ENCODE data around the gene SLCO2A1.

Gene SLCO2A1

GRCh38 chr3:133958071-133958805, 71.5 kb downstream of the SLCO2A1 start:
- Histone ChIP-seq H3K4me1 (ENCODE audit: control insufficient read depth, insufficient read depth, low read length, poor library complexity, severe bottlenecking) (no peaks in the 10 kb centered on the region), H3K4me3 (ENCODE audit: insufficient read depth, low read depth, low read length, poor library complexity, severe bottlenecking) (no peak overlapping the region), H3K36me3 (ENCODE audit: control insufficient read depth, insufficient read depth, low read length) (no peaks in the 10 kb centered on the region), H3K9me3 (ENCODE audit: control insufficient read depth, low read length) (no peaks in the 10 kb centered on the region), H3K27ac (ENCODE audit: insufficient read depth, low read length, poor library complexity, severe bottlenecking) (no peak overlapping the region), H3K27me3 (replicated peaks; ENCODE audit: control insufficient read depth, insufficient read depth, low read length, poor library complexity, severe bottlenecking) (no peaks in the 10 kb centered on the region)
- no peak for DNase-seq

- Histone ChIP-seq H3K36me3 (ENCODE audit: control insufficient read depth, insufficient read depth, low read length) (no peaks in the 10 kb centered on the region), H3K27ac (ENCODE audit: insufficient read depth, low read length, poor library complexity, severe bottlenecking) (no peak overlapping the region), H3K27me3 (replicated peaks; ENCODE audit: control insufficient read depth, insufficient read depth, low read length, poor library complexity, severe bottlenecking) (no peaks in the 10 kb centered on the region), H3K4me3 (ENCODE audit: insufficient read depth, low read depth, low read length, poor library complexity, severe bottlenecking) (no peak overlapping the region), H3K4me1 (ENCODE audit: control insufficient read depth, insufficient read depth, low read length, poor library complexity, severe bottlenecking) (no peaks in the 10 kb centered on the region), H3K9me3 (ENCODE audit: control insufficient read depth, low read length) (no peaks in the 10 kb centered on the region)
- DNase-seq, result no peak
Measured at GRCh38 chr3:133956982-133957381, 72.7 kb downstream of the SLCO2A1 start.

- Histone ChIP-seq H3K27ac (ENCODE audit: insufficient read depth, low read length, poor library complexity, severe bottlenecking) (no peak overlapping the region), H3K4me1 (ENCODE audit: control insufficient read depth, insufficient read depth, low read length, poor library complexity, severe bottlenecking) (no peaks in the 10 kb centered on the region), H3K27me3 (replicated peaks; ENCODE audit: control insufficient read depth, insufficient read depth, low read length, poor library complexity, severe bottlenecking) (no peaks in the 10 kb centered on the region), H3K9me3 (ENCODE audit: control insufficient read depth, low read length) (no peaks in the 10 kb centered on the region), H3K36me3 (ENCODE audit: control insufficient read depth, insufficient read depth, low read length) (no peaks in the 10 kb centered on the region), H3K4me3 (ENCODE audit: insufficient read depth, low read depth, low read length, poor library complexity, severe bottlenecking) (no peak overlapping the region)
- DNase-seq, result no peak
Measured at GRCh38 chr3:133956353-133956752, 73.4 kb downstream of the SLCO2A1 start.

- Histone ChIP-seq H3K4me1 (ENCODE audit: control insufficient read depth, insufficient read depth, low read length, poor library complexity, severe bottlenecking) (no peaks in the 10 kb centered on the region), H3K27me3 (replicated peaks; ENCODE audit: control insufficient read depth, insufficient read depth, low read length, poor library complexity, severe bottlenecking) (no peaks in the 10 kb centered on the region), H3K27ac (ENCODE audit: insufficient read depth, low read length, poor library complexity, severe bottlenecking) (no peak overlapping the region), H3K9me3 (ENCODE audit: control insufficient read depth, low read length) (no peaks in the 10 kb centered on the region), H3K36me3 (ENCODE audit: control insufficient read depth, insufficient read depth, low read length) (no peaks in the 10 kb centered on the region), H3K4me3 (ENCODE audit: insufficient read depth, low read depth, low read length, poor library complexity, severe bottlenecking) (no peak overlapping the region)
- DNase-seq, result no peak
Measured at GRCh38 chr3:133955892-133956291, 73.8 kb downstream of the SLCO2A1 start.

- H3K27me3 ChIP-seq (replicated peaks; ENCODE audit: control insufficient read depth, insufficient read depth, low read length, poor library complexity, severe bottlenecking), result no peaks in the 10 kb centered on the region
- H3K4me3 ChIP-seq (ENCODE audit: insufficient read depth, low read depth, low read length, poor library complexity, severe bottlenecking), result no peak overlapping the region
- no peaks in the 10 kb centered on the region for H3K4me1 ChIP-seq (ENCODE audit: control insufficient read depth, insufficient read depth, low read length, poor library complexity, severe bottlenecking)
- H3K27ac ChIP-seq (ENCODE audit: insufficient read depth, low read length, poor library complexity, severe bottlenecking), result no peak overlapping the region
- no peaks in the 10 kb centered on the region for H3K9me3 ChIP-seq (ENCODE audit: control insufficient read depth, low read length)
- no peaks in the 10 kb centered on the region for H3K36me3 ChIP-seq (ENCODE audit: control insufficient read depth, insufficient read depth, low read length)
- DNase-seq, result no peak
Measured at GRCh38 chr3:133954717-133955360, 74.9 kb downstream of the SLCO2A1 start.

- Histone ChIP-seq H3K4me1 (ENCODE audit: control insufficient read depth, insufficient read depth, low read length, poor library complexity, severe bottlenecking) (no peaks in the 10 kb centered on the region), H3K27me3 (replicated peaks; ENCODE audit: control insufficient read depth, insufficient read depth, low read length, poor library complexity, severe bottlenecking) (no peaks in the 10 kb centered on the region), H3K9me3 (ENCODE audit: control insufficient read depth, low read length) (no peaks in the 10 kb centered on the region), H3K36me3 (ENCODE audit: control insufficient read depth, insufficient read depth, low read length) (no peaks in the 10 kb centered on the region), H3K27ac (ENCODE audit: insufficient read depth, low read length, poor library complexity, severe bottlenecking) (no peak overlapping the region), H3K4me3 (ENCODE audit: insufficient read depth, low read depth, low read length, poor library complexity, severe bottlenecking) (no peak overlapping the region)
- DNase-seq, result no peak
Measured at GRCh38 chr3:133953297-133953696, 76.4 kb downstream of the SLCO2A1 start.

- no peak for DNase-seq
- H3K9me3 ChIP-seq (ENCODE audit: control insufficient read depth, low read length), result no peaks in the 10 kb centered on the region
- no peaks in the 10 kb centered on the region for H3K36me3 ChIP-seq (ENCODE audit: control insufficient read depth, insufficient read depth, low read length)
- no peaks in the 10 kb centered on the region for H3K27me3 ChIP-seq (replicated peaks; ENCODE audit: control insufficient read depth, insufficient read depth, low read length, poor library complexity, severe bottlenecking)
- no peak overlapping the region for H3K27ac ChIP-seq (ENCODE audit: insufficient read depth, low read length, poor library complexity, severe bottlenecking)
- no peak overlapping the region for H3K4me3 ChIP-seq (ENCODE audit: insufficient read depth, low read depth, low read length, poor library complexity, severe bottlenecking)
- no peaks in the 10 kb centered on the region for H3K4me1 ChIP-seq (ENCODE audit: control insufficient read depth, insufficient read depth, low read length, poor library complexity, severe bottlenecking)
Measured at GRCh38 chr3:133949438-133949837, 80.3 kb downstream of the SLCO2A1 start.

- H3K27ac ChIP-seq (ENCODE audit: insufficient read depth, low read length, poor library complexity, severe bottlenecking), result no peak overlapping the region
- no peak overlapping the region for H3K4me3 ChIP-seq (ENCODE audit: insufficient read depth, low read depth, low read length, poor library complexity, severe bottlenecking)
- DNase-seq, result no peak
- H3K27me3 ChIP-seq (replicated peaks; ENCODE audit: control insufficient read depth, insufficient read depth, low read length, poor library complexity, severe bottlenecking), result no peaks in the 10 kb centered on the region
- no peaks in the 10 kb centered on the region for H3K4me1 ChIP-seq (ENCODE audit: control insufficient read depth, insufficient read depth, low read length, poor library complexity, severe bottlenecking)
- H3K9me3 ChIP-seq (ENCODE audit: control insufficient read depth, low read length), result no peaks in the 10 kb centered on the region
- no peaks in the 10 kb centered on the region for H3K36me3 ChIP-seq (ENCODE audit: control insufficient read depth, insufficient read depth, low read length)
Measured at GRCh38 chr3:133948996-133949395, 80.7 kb downstream of the SLCO2A1 start.

- H3K9me3 ChIP-seq (ENCODE audit: control insufficient read depth, low read length), result no peaks in the 10 kb centered on the region
- no peaks in the 10 kb centered on the region for H3K27me3 ChIP-seq (replicated peaks; ENCODE audit: control insufficient read depth, insufficient read depth, low read length, poor library complexity, severe bottlenecking)
- DNase-seq, result no peak
- no peak overlapping the region for H3K4me3 ChIP-seq (ENCODE audit: insufficient read depth, low read depth, low read length, poor library complexity, severe bottlenecking)
- no peaks in the 10 kb centered on the region for H3K4me1 ChIP-seq (ENCODE audit: control insufficient read depth, insufficient read depth, low read length, poor library complexity, severe bottlenecking)
- no peaks in the 10 kb centered on the region for H3K36me3 ChIP-seq (ENCODE audit: control insufficient read depth, insufficient read depth, low read length)
- H3K27ac ChIP-seq (ENCODE audit: insufficient read depth, low read length, poor library complexity, severe bottlenecking), result no peak overlapping the region
Measured at GRCh38 chr3:133948131-133948810, 81.5 kb downstream of the SLCO2A1 start.

All from effector memory CD4-positive, alpha-beta T cell (primary cell).